Left lobe of liver (tissue), 2 donors: ENCODE measurements around the gene FAM237B. TPM values are rescaled to one million over a fixed set of nuclear protein-coding genes. Genes with fewer than 3 reads are reported as not detected.
A peak's percentile ranks its signal among the peaks of the same experiment; 100 is the strongest.
"Not testable (repeated sequence)": the region's sequence is repeated elsewhere in the genome, so short reads cannot be mapped to it uniquely, and the experiment has no call there.

Experiments used
- ATAC-seq: fragments of 200-7000 bp; cut with Tn5 transposase; one replicate; pipeline ENCODE4 v1.9.1; 2020; ENCODE audit warnings: mild to moderate bottlenecking, moderate library complexity
- DNase-seq: peaks from one replicate; pipeline ENCODE4 v3.0.0-alpha.2; 2020; ENCODE audit warnings: low spot score
- total RNA-seq: library from RNA; stranded (reverse); gene quantifications from one replicate; pipeline ENCODE4 v1.2.1, GENCODE V29; 2021
- donor health status: DM: no; HTN: no; CAD: no; lungs with moderate emphysema.
- donor health status: DM: no; HTN: yes; CAD: no.

FAM237B gene
- total RNA-seq, result not detected

GRCh38 chr7:90320801-90321494, at the start of gene FAM237B:
TSS of gene FAM237B (minus strand) at chr7:90321304. CDS start at chr7:90319748, 1,556 bp downstream.
- no peak for DNase-seq

GRCh38 chr7:90351987-90352386, 30.9 kb upstream of the FAM237B start:
- ATAC-seq (no peak), DNase-seq (no peak)

More at GRCh38 chr7:90320801-90321494, at the start of gene FAM237B:
- ATAC-seq, result peak; percentile 72

- not testable (repeated sequence) for ATAC-seq
Observed at GRCh38 chr7:90350032-90350431, 28.9 kb upstream of the FAM237B start.

GRCh38 chr7:90349305-90349704, 28.2 kb upstream of the FAM237B start:
- no peak for DNase-seq
- ATAC-seq, result no peak

More at GRCh38 chr7:90350032-90350431, 28.9 kb upstream of the FAM237B start:
- DNase-seq, result not testable (repeated sequence)

GRCh38 chr7:90347759-90348158, 26.7 kb upstream of the FAM237B start:
- ATAC-seq (no peak), DNase-seq (no peak)

- ATAC-seq, result peak; percentile 94
- peak; percentile 97 for DNase-seq
Observed at GRCh38 chr7:90346336-90347125, 25.4 kb upstream of the FAM237B start, which contains the start of gene GTPBP10. TSS of gene GTPBP10 (plus strand) at chr7:90346716. CDS start at chr7:90346742, 26 bp downstream.

- DNase-seq, result no peak
- ATAC-seq, result peak; percentile 43
Observed at GRCh38 chr7:90345595-90346335, 24.7 kb upstream of the FAM237B start.

- DNase-seq (no peak), ATAC-seq (no peak)
Observed at GRCh38 chr7:90345016-90345415, 23.9 kb upstream of the FAM237B start.

GRCh38 chr7:90337106-90337505, 16.0 kb upstream of the FAM237B start:
- no peak for DNase-seq
- ATAC-seq, result no peak

- DNase-seq, ATAC-seq: not testable (repeated sequence)
Observed at GRCh38 chr7:90334926-90335325, 13.8 kb upstream of the FAM237B start.

- DNase-seq (no peak), ATAC-seq (no peak)
Observed at GRCh38 chr7:90334193-90334843, 13.2 kb upstream of the FAM237B start.

GRCh38 chr7:90326500-90326899, 5.4 kb upstream of the FAM237B start:
- no peak for DNase-seq

GRCh38 chr7:90322837-90323236, 1.7 kb upstream of the FAM237B start:
- ATAC-seq (no peak), DNase-seq (no peak)

More at GRCh38 chr7:90326500-90326899, 5.4 kb upstream of the FAM237B start:
- ATAC-seq, result no peak

- ATAC-seq, result no peak
- no peak for DNase-seq
Observed at GRCh38 chr7:90320418-90320800, 695 bp downstream of the FAM237B start.

- DNase-seq, result no peak
- ATAC-seq, result no peak
Observed at GRCh38 chr7:90320014-90320413, 1.1 kb downstream of the FAM237B start.

- DNase-seq (no peak), ATAC-seq (no peak)
Observed at GRCh38 chr7:90313907-90314306, 7.2 kb downstream of the FAM237B start.

- DNase-seq, result no peak
- peak; percentile 60 for ATAC-seq
Observed at GRCh38 chr7:90312745-90313144, 8.4 kb downstream of the FAM237B start.

GRCh38 chr7:90311175-90311574, 9.9 kb downstream of the FAM237B start:
- DNase-seq (no peak), ATAC-seq (peak; percentile 90)

GRCh38 chr7:90309872-90310271, 11.2 kb downstream of the FAM237B start:
- ATAC-seq, result peak; percentile 60
- DNase-seq, result no peak

GRCh38 chr7:90303241-90303640, 17.9 kb downstream of the FAM237B start:
- DNase-seq (no peak), ATAC-seq (no peak)
